ENCODE measurements around the gene CD93. TPM values are rescaled to one million over a fixed set of nuclear protein-coding genes. Genes with fewer than 3 reads are reported as not detected.

CD93 gene
- total RNA-seq, 1 experiment from 2014 or later, result not detected

DNA sequence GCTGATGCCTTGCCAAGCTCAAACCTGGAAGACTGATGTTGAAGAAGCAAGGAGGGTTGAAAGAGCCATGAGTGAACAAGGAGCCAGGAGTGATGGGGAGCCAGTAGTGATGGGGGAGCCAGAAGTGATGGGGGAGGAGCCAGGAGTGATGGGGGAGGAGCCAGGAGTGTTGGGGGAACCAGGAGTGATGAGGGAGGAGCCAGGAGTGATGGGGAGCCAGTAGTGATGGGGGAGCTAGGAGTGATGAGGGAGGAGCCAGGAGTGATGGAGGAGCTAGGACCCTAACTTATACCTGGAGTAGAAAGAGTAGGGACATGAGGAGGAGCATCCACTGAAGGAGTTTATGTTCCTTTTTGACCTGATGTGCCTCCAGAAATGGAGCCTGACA, 14.6 kb upstream of the CD93 start:
- Histone ChIP-seq H3K4me1 (peaks cover 5% of the 10 kb centered on the region; the same call in 1 of the 2 replicates), H3K4me3 (ENCODE audit: low read depth, low read length) (no peak overlapping the region), H3K36me3 (ENCODE audit: control insufficient read depth, insufficient read depth, low read length) (no peaks in the 10 kb centered on the region), H3K9me3 (no peaks in the 10 kb centered on the region), H3K27me3 (replicated peaks; ENCODE audit: control insufficient read depth, insufficient read depth, low read length) (no peaks in the 10 kb centered on the region)
- no peak for DNase-seq
- no TSS peak for BruUV-seq (replicated peaks)
- no peaks in the 10 kb centered on the region for H3K27me3 Mint-ChIP-seq (ENCODE audit: insufficient read depth, unreplicated experiment)
- peaks cover 5% of the 10 kb centered on the region for H3K36me3 Mint-ChIP-seq (ENCODE audit: insufficient read depth, unreplicated experiment)
- H3K4me3 Mint-ChIP-seq (ENCODE audit: unreplicated experiment), result no peak overlapping the region
- intact Hi-C loops (cut with micrococcal nuclease; ENCODE audit: unreplicated experiment), result no loop called here
- H3K9me3 Mint-ChIP-seq (ENCODE audit: unreplicated experiment), result no peaks in the 10 kb centered on the region
- H3K4me1 Mint-ChIP-seq (ENCODE audit: low read depth, unreplicated experiment), result peaks cover 7% of the 10 kb centered on the region
- ChIA-PET CTCF (interaction anchor here (0.7 kb wide), 2 partner anchors 40 to 50 kb away, joined by 3 to 5 read pairs; no protein-coding TSS in a partner anchor), POLR2A (no interaction called here)
- TF ChIP-seq, protein P1, sequence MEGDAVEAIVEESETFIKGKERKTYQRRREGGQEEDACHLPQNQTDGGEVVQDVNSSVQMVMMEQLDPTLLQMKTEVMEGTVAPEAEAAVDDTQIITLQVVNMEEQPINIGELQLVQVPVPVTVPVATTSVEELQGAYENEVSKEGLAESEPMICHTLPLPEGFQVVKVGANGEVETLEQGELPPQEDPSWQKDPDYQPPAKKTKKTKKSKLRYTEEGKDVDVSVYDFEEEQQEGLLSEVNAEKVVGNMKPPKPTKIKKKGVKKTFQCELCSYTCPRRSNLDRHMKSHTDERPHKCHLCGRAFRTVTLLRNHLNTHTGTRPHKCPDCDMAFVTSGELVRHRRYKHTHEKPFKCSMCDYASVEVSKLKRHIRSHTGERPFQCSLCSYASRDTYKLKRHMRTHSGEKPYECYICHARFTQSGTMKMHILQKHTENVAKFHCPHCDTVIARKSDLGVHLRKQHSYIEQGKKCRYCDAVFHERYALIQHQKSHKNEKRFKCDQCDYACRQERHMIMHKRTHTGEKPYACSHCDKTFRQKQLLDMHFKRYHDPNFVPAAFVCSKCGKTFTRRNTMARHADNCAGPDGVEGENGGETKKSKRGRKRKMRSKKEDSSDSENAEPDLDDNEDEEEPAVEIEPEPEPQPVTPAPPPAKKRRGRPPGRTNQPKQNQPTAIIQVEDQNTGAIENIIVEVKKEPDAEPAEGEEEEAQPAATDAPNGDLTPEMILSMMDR (IDR thresholded peaks at IDR 0.05; ENCODE audit: insufficient read depth in 1 of 2, low read depth in 1 of 2, low read length in 1 of 2, severe bottlenecking in 1 of 2, unreplicated experiment in 1 of 2), result no peak
- H3K27ac Mint-ChIP-seq (ENCODE audit: unreplicated experiment), result no peak overlapping the region

DNA sequence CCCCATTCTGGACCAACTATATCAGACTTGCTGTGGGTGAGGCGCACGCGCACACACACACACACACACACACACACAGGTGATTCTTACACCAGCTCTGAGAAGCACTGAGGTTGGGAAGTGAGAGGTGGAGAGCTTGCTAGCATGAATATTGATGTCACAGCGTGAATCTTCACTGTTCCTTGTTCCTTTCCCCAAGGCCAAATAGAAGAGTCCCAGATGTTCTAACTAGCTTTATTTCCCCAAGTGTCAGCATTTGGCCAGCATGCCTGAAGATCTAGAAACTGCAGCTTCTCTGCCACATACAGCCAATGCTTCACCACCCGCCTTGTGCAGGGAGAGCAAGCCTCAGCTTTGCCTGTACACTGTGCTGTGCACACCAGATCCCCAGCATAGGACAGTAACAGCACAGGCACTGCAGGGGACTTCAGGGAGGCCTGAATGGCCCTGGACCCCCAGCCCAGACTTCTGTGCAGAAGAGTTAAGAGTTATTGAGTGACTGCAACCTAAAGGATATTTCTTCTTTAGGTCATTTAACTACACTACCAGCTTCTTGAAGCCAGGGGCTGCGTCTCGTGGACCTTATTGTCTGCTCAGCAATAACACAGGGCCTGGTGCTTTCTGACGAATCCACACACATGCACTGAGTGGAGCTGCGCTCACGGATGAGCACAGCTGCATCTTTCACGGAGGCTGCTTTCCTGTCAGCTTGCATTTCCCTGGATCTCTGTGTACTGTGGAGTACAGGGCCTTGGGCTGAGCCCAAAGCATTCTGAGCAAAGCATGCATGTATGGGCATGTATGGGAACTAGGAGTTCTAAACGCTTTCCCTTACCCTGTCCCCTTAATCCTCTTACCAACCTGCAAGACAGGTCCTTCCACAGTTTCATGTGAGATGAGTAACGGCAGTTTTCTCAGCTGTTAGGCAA, 13.9 kb upstream of the CD93 start:
- intact Hi-C loops (cut with micrococcal nuclease; ENCODE audit: unreplicated experiment), result no loop called here
- Mint-ChIP-seq H3K4me3 (ENCODE audit: unreplicated experiment) (no peak overlapping the region), H3K9me3 (ENCODE audit: unreplicated experiment) (no peaks in the 10 kb centered on the region), H3K4me1 (ENCODE audit: low read depth, unreplicated experiment) (peaks cover 7% of the 10 kb centered on the region), H3K36me3 (ENCODE audit: insufficient read depth, unreplicated experiment) (peaks cover 5% of the 10 kb centered on the region), H3K27me3 (ENCODE audit: insufficient read depth, unreplicated experiment) (no peaks in the 10 kb centered on the region), H3K27ac (ENCODE audit: unreplicated experiment) (no peak overlapping the region)
- Histone ChIP-seq H3K36me3 (ENCODE audit: control insufficient read depth, insufficient read depth, low read length) (no peaks in the 10 kb centered on the region), H3K4me3 (ENCODE audit: low read depth, low read length) (no peak overlapping the region), H3K27me3 (replicated peaks; ENCODE audit: control insufficient read depth, insufficient read depth, low read length) (no peaks in the 10 kb centered on the region), H3K4me1 (no peaks in the 10 kb centered on the region), H3K9me3 (no peaks in the 10 kb centered on the region)
- ChIA-PET POLR2A (no interaction called here), CTCF (interaction anchor here (0.6 to 1.4 kb wide), 4 partner anchors 37 to 250 kb away, joined by 3 to 5 read pairs (median 3); no protein-coding TSS in a partner anchor)
- BruUV-seq (replicated peaks), result no TSS peak
- peak in 1 of 2 experiments; percentile 38 for DNase-seq
- TF ChIP-seq, protein P1 (IDR thresholded peaks at IDR 0.05; ENCODE audit: insufficient read depth in 1 of 2, low read depth in 1 of 2, low read length in 1 of 2, severe bottlenecking in 1 of 2, unreplicated experiment in 1 of 2), result no peak

DNA sequence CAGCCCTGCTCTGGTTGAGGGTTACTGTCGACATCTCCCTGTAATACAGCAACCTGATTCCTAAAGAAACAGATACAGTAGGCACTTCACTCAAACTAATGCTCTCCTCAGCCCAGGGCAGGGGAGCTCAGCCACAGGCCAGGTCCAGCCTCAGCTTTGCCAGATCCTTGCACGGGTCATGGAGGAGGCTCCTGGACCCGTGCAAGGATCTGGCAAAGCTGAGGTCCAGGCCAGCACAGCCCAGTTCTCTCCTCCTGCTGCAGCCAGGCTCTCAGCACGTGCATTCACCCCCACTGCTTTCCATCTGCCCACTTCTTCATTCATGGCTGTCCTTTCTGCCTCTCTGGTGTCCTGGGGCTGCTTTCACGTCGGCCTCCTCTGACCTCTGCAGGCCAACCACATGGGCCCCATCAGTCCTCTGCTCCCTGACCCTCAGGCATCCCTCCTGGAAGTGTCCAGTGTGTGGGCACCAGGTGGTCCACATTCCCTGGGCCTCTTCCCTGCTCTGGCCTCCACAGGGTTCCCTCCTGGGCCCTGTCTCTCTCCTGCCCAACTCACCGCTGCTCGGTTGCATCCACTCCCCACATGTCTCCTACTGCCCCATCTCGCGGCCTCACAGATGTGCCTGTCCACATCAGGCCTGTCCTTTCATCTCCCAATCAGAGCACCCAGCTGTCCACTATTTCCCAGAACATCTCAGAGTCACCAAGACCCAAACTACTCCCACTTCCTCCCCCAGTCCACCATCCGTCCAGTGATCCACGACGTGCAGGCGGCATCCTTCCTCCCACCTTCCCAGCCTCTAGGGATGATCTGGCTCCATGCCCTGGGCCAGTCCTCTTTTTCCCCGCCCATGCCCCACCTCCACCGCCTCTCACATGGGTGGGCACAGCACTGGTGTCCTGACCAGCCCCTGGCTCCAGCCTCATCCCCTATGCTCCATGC, 11.8 kb upstream of the CD93 start:
- TF ChIP-seq, protein P1 (IDR thresholded peaks at IDR 0.05; ENCODE audit: insufficient read depth in 1 of 2, low read depth in 1 of 2, low read length in 1 of 2, severe bottlenecking in 1 of 2, unreplicated experiment in 1 of 2), result no peak
- Mint-ChIP-seq H3K4me3 (ENCODE audit: unreplicated experiment) (no peak overlapping the region), H3K27ac (ENCODE audit: unreplicated experiment) (no peak overlapping the region), H3K4me1 (ENCODE audit: low read depth, unreplicated experiment) (peaks cover 7% of the 10 kb centered on the region), H3K27me3 (ENCODE audit: insufficient read depth, unreplicated experiment) (no peaks in the 10 kb centered on the region), H3K36me3 (ENCODE audit: insufficient read depth, unreplicated experiment) (peaks cover 5% of the 10 kb centered on the region), H3K9me3 (ENCODE audit: unreplicated experiment) (no peaks in the 10 kb centered on the region)
- no peak for DNase-seq
- Histone ChIP-seq H3K36me3 (ENCODE audit: control insufficient read depth, insufficient read depth, low read length) (no peaks in the 10 kb centered on the region), H3K4me1 (no peaks in the 10 kb centered on the region), H3K27me3 (replicated peaks; ENCODE audit: control insufficient read depth, insufficient read depth, low read length) (no peaks in the 10 kb centered on the region), H3K9me3 (no peaks in the 10 kb centered on the region), H3K4me3 (ENCODE audit: low read depth, low read length) (no peak overlapping the region)
- ChIA-PET POLR2A (no interaction called here), CTCF (interaction anchor here (0.7 kb wide), 1 partner anchor 45 kb away, joined by 3 read pairs; no protein-coding TSS in a partner anchor)
- no TSS peak for BruUV-seq (replicated peaks)
- intact Hi-C loops (cut with micrococcal nuclease; ENCODE audit: unreplicated experiment), result no loop called here

Measured in Caco-2 (cell line).